Mucosa of gallbladder (tissue), 1 donor: ENCODE results near the gene CCDC146. TPM values are rescaled to one million over a fixed set of nuclear protein-coding genes. Genes with fewer than 3 reads are reported as not detected.
"Not testable (repeated sequence)": the region's sequence is repeated elsewhere in the genome, so short reads cannot be mapped to it uniquely, and the experiment has no call there.

ENCODE experiments used
- DNase-seq: peaks from one replicate; pipeline ENCODE4 v3.0.0-alpha.2; 2020; ENCODE audit warnings: low spot score
- total RNA-seq: library from RNA; stranded (reverse); gene quantifications from one replicate; pipeline ENCODE4 v1.2.1, GENCODE V29; 2021
- donor health status: DM: no; HTN: no; CAD: no.

CCDC146 gene
- total RNA-seq, 1 donor from 2014 or later, result 29.7 TPM

GRCh38 chr7:77200542-77200941 lies 78.1 kb downstream of the CCDC146 start:
- no peak for DNase-seq

- DNase-seq, result no peak
These were observed 80.1 kb downstream of the CCDC146 start for GRCh38 chr7:77202481-77202976.

- no peak for DNase-seq
These were observed 83.3 kb downstream of the CCDC146 start for GRCh38 chr7:77205706-77206105.

GRCh38 chr7:77208416-77208815 lies 86.0 kb downstream of the CCDC146 start:
- no peak for DNase-seq

- DNase-seq, result no peak
These were observed 87.2 kb downstream of the CCDC146 start for GRCh38 chr7:77209479-77210139.

GRCh38 chr7:77216181-77216845 lies 93.9 kb downstream of the CCDC146 start:
- DNase-seq, result no peak

GRCh38 chr7:77217474-77218185 lies 95.2 kb downstream of the CCDC146 start:
- DNase-seq, result no peak

GRCh38 chr7:77219701-77220331 lies 97.4 kb downstream of the CCDC146 start:
- DNase-seq, result not testable (repeated sequence)

GRCh38 chr7:77222065-77222464 lies 99.7 kb downstream of the CCDC146 start:
- no peak for DNase-seq

- DNase-seq, result no peak
These were observed 100.4 kb downstream of the CCDC146 start for GRCh38 chr7:77222819-77223218.

- DNase-seq, result no peak
These were observed 100.8 kb downstream of the CCDC146 start for GRCh38 chr7:77223261-77223660.

GRCh38 chr7:77226357-77226839 lies 104.0 kb downstream of the CCDC146 start:
- no peak for DNase-seq

- DNase-seq, result not testable (repeated sequence)
These were observed 106.4 kb downstream of the CCDC146 start for GRCh38 chr7:77228795-77229194.

- DNase-seq, result no peak
These were observed 110.1 kb downstream of the CCDC146 start for GRCh38 chr7:77232467-77232866.

GRCh38 chr7:77235276-77235675 lies 112.9 kb downstream of the CCDC146 start:
- DNase-seq, result no peak

- DNase-seq, result no peak
These were observed 116.3 kb downstream of the CCDC146 start for GRCh38 chr7:77238703-77239136.

GRCh38 chr7:77239471-77239870 lies 117.1 kb downstream of the CCDC146 start:
- no peak for DNase-seq

- DNase-seq, result no peak
These were observed 119.7 kb downstream of the CCDC146 start for GRCh38 chr7:77242068-77242467.

GRCh38 chr7:77242554-77242953 lies 120.1 kb downstream of the CCDC146 start:
- no peak for DNase-seq

GRCh38 chr7:77244222-77244934 lies 122.0 kb downstream of the CCDC146 start:
- DNase-seq, result no peak

GRCh38 chr7:77245015-77245755 lies 122.8 kb downstream of the CCDC146 start:
- no peak for DNase-seq
